Caco-2 (cell line): ENCODE data around the gene S100P. TPM values are rescaled to one million over a fixed set of nuclear protein-coding genes. Genes with fewer than 3 reads are reported as not detected.
A peak's percentile ranks its signal among the peaks of the same experiment; 100 is the strongest.

Experiments
- BruUV-seq: library from RNA; stranded (reverse); fragments of 400-500 nt; replicated peaks from 2 replicates; lab custom pipeline; 2021; lab: Mats Ljungman, UMichigan
- CTCF ChIA-PET: fragments of 300-600 bp; sonication (Branson Sonifier 250); formaldehyde crosslinking; loops from one replicate; lab custom pipeline; 2022; ENCODE audit warnings: antibody characterized with exemption; lab: Charles Lee
- POLR2A ChIA-PET: fragments of 300-600 bp; sonication (Branson Sonifier 250); formaldehyde crosslinking; loops from one replicate; lab custom pipeline; 2022; ENCODE audit warnings: antibody characterized with exemption; lab: Charles Lee
- DNase-seq, 2 experiments: peaks; one replicate each; pipeline versions ENCODE4 v3.0.0 to v3.0.0-alpha.2; 2020 to 2022
- H3K27me3 ChIP-seq: replicated peaks from 2 replicates; pipeline ENCODE4 v1.6.0; 2011; ENCODE audit warnings: low read length; ENCODE audit not compliant: control insufficient read depth, insufficient read depth
- H3K36me3 ChIP-seq: 2 replicates; pipeline ENCODE4 v1.5.1; 2011; ENCODE audit warnings: low read length; ENCODE audit not compliant: control insufficient read depth, insufficient read depth
- H3K4me1 ChIP-seq: fragments of 250-450 bp; sonication (Bioruptor Pico); 2 replicates; pipeline ENCODE4 v1.5.1; 2020; ENCODE audit warnings: mild to moderate bottlenecking
- H3K4me3 ChIP-seq: 2 replicates; pipeline ENCODE4 v1.5.1; 2011; ENCODE audit warnings: low read depth, mild to moderate bottlenecking, control low read depth, low read length
- H3K9me3 ChIP-seq: fragments of 250-450 bp; sonication (Bioruptor Pico); 2 replicates; pipeline ENCODE4 v1.5.1; 2020; ENCODE audit warnings: mild to moderate bottlenecking, moderate library complexity
- H3K27ac Mint-ChIP-seq: one replicate; pipeline ENCODE4 v1.8.0; 2022; ENCODE audit warnings: mixed read lengths; ENCODE audit not compliant: unreplicated experiment
- H3K27me3 Mint-ChIP-seq: one replicate; pipeline ENCODE4 v1.8.0; 2022; ENCODE audit warnings: mixed read lengths; ENCODE audit not compliant: insufficient read depth, unreplicated experiment
- H3K36me3 Mint-ChIP-seq: one replicate; pipeline ENCODE4 v1.8.0; 2022; ENCODE audit warnings: mild to moderate bottlenecking, mixed read lengths; ENCODE audit not compliant: insufficient read depth, unreplicated experiment
- H3K4me1 Mint-ChIP-seq: one replicate; pipeline ENCODE4 v1.8.0; 2022; ENCODE audit warnings: low read depth, mixed read lengths; ENCODE audit not compliant: unreplicated experiment
- H3K4me3 Mint-ChIP-seq: one replicate; pipeline ENCODE4 v1.8.0; 2022; ENCODE audit warnings: mild to moderate bottlenecking, moderate library complexity, mixed read lengths; ENCODE audit not compliant: unreplicated experiment
- H3K9me3 Mint-ChIP-seq: one replicate; pipeline ENCODE4 v1.8.0; 2022; ENCODE audit warnings: mixed read lengths; ENCODE audit not compliant: unreplicated experiment
- intact Hi-C: fragments of 100-400 bp; cut with micrococcal nuclease; formaldehyde crosslinking; loops from one replicate; pipeline ENCODE4 v1.10.0; 2022; ENCODE audit not compliant: unreplicated experiment
- total RNA-seq: library from RNA; stranded (reverse); gene quantifications from 2 replicates; pipeline ENCODE4 v1.2.3, GENCODE V29; 2022
- TF ChIP-seq, protein P1 (sequence below), 2 experiments: fragments of 200-600 bp in 1 of 2; IDR thresholded peaks; 1 replicate in 1 of 2; 2 replicates in 1 of 2; pipeline versions ENCODE4 v1.5.1 to v1.8.0; 2011 to 2022; ENCODE audit warnings: antibody characterized with exemption in 1 of 2, control low read depth in 1 of 2, inconsistent platforms in 1 of 2, low read depth in 1 of 2, low read length in 1 of 2, mild to moderate bottlenecking in 1 of 2, moderate library complexity in 1 of 2; ENCODE audit not compliant: insufficient read depth in 1 of 2, severe bottlenecking in 1 of 2, unreplicated experiment in 1 of 2

S100P gene
- total RNA-seq, 1 experiment from 2014 or later, result 96.9 TPM

DNA sequence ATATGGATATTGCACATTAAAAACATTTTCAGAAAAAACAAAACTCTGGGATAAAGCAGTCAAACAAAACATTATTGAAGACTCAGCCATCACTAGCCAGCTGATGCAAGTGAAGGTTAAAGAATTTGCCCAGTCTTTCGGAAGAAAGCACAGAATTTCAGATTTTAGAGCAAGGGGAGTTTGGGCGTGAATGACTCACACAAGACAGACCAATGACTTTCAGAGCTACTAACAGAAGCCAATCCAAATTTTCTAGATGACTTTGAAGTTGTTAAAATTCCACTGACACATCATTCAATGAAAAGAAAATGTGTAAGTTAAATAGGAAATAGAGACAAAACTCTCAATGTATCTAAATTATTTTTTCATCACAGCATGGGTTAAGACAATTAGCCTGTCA, 12.0 kb downstream of the S100P start:
- Mint-ChIP-seq H3K27me3 (no peaks in the 10 kb centered on the region), H3K36me3 (peaks cover 58% of the 10 kb centered on the region), H3K4me3 (no peak overlapping the region), H3K9me3 (peaks cover 11% of the 10 kb centered on the region), H3K4me1 (peaks cover 26% of the 10 kb centered on the region), H3K27ac (no peak overlapping the region)
- Histone ChIP-seq H3K4me3 (no peak overlapping the region), H3K9me3 (peaks cover 3% of the 10 kb centered on the region; the same call in 1 of the 2 replicates), H3K4me1 (peaks cover 9% of the 10 kb centered on the region), H3K27me3 (no peaks in the 10 kb centered on the region), H3K36me3 (peaks cover 3% of the 10 kb centered on the region; the same call in 1 of the 2 replicates)
- intact Hi-C loops, result loop anchor here (10.0 kb wide), 1 partner anchor 279 kb away; no protein-coding TSS in a partner anchor
- TF ChIP-seq, protein P1, sequence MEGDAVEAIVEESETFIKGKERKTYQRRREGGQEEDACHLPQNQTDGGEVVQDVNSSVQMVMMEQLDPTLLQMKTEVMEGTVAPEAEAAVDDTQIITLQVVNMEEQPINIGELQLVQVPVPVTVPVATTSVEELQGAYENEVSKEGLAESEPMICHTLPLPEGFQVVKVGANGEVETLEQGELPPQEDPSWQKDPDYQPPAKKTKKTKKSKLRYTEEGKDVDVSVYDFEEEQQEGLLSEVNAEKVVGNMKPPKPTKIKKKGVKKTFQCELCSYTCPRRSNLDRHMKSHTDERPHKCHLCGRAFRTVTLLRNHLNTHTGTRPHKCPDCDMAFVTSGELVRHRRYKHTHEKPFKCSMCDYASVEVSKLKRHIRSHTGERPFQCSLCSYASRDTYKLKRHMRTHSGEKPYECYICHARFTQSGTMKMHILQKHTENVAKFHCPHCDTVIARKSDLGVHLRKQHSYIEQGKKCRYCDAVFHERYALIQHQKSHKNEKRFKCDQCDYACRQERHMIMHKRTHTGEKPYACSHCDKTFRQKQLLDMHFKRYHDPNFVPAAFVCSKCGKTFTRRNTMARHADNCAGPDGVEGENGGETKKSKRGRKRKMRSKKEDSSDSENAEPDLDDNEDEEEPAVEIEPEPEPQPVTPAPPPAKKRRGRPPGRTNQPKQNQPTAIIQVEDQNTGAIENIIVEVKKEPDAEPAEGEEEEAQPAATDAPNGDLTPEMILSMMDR (IDR thresholded peaks at IDR 0.05; ENCODE audit: insufficient read depth in 1 of 2, low read depth in 1 of 2, low read length in 1 of 2, severe bottlenecking in 1 of 2, unreplicated experiment in 1 of 2), result no peak
- no peak for DNase-seq
- BruUV-seq, result no TSS peak
- CTCF ChIA-PET, result interaction anchor here (1.1 kb wide), 1 partner anchor 168 kb away, joined by 3 read pairs; no protein-coding TSS in a partner anchor
- POLR2A ChIA-PET, result no interaction called here

DNA sequence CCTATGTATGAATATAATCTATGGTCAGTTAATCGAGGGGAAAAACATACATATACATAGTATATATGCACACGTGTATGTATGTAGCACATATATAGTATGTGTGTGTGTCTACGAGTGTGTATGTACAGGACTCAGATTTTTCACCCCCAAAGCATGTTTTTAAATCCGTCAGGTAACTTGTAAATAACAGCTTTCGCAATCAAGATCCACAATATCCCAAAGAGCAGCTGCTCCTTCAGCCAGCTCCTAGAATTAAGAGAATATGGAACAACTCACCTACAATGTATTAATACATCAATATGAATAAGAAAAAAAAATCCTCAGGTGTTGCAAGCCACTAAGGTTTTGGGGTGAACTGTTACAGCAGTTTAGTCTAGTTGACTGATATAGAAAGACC, 12.5 kb downstream of the S100P start:
- H3K4me3 ChIP-seq, result no peak overlapping the region
- peaks cover 9% of the 10 kb centered on the region for H3K4me1 ChIP-seq
- no peak overlapping the region for H3K27ac Mint-ChIP-seq
- no peak for DNase-seq
- H3K9me3 Mint-ChIP-seq, result peaks cover 11% of the 10 kb centered on the region
- peaks cover 3% of the 10 kb centered on the region; the same call in 1 of the 2 replicates for H3K36me3 ChIP-seq
- no peaks in the 10 kb centered on the region for H3K27me3 Mint-ChIP-seq
- ChIA-PET CTCF (interaction anchor here (1.1 kb wide), 1 partner anchor 168 kb away, joined by 3 read pairs; no protein-coding TSS in a partner anchor), POLR2A (no interaction called here)
- no peaks in the 10 kb centered on the region for H3K27me3 ChIP-seq
- peaks cover 31% of the 10 kb centered on the region for H3K4me1 Mint-ChIP-seq
- no TSS peak for BruUV-seq
- H3K36me3 Mint-ChIP-seq, result peaks cover 58% of the 10 kb centered on the region
- no peak overlapping the region for H3K4me3 Mint-ChIP-seq
- TF ChIP-seq, protein P1 (IDR thresholded peaks at IDR 0.05; ENCODE audit: insufficient read depth in 1 of 2, low read depth in 1 of 2, low read length in 1 of 2, severe bottlenecking in 1 of 2, unreplicated experiment in 1 of 2), result no peak
- peaks cover 3% of the 10 kb centered on the region; the same call in 1 of the 2 replicates for H3K9me3 ChIP-seq
- intact Hi-C loops, result loop anchor here (10.0 kb wide), 1 partner anchor 279 kb away; no protein-coding TSS in a partner anchor

DNA sequence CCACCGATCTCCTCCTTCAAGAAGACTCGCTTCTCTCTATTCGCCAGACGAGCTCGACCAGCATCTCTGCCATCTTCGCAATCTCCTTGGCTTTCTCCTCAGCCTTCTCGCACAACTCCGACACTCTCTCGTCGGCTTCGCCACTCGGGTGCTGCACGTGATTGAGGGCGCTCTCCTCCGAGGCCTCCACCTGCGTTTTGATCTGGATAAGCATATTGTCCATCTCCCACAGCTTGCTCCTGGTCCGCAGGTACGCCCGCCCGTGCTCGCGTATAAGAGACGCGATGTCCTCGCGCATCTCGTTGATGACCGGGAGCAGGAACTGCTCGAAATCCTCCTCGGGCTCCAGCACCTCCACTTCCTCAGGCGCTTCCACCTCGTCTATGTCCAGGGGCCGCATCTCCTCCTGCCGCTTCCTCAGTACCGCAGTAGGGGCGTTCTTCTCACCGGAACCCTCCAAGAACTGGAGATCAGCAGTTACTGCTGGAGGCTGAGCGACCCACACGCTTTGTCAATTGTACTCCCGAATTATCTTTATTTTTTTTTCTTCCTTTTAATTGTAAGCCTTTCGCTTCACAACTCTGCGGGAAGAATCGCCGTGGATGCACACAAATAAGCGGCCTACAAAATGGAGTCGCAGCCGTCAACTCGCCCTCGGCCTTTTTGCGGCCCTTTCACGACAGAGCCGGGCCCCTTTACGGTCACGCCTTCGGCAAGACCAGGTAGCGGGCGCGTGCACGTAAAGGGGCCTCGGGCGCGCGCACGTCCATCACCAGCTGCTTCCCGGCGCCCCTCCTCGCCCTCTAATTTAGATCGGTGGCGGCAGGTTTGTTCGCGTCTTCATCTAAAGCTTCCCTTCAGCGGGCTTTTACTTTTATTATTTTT, 15.8 kb downstream of the S100P start, which contains the start of gene MRFAP1L1:
Gene MRFAP1L1, minus strand, starts transcription at position 636 of the 885 bp plus-strand sequence. Its CDS starts 236 bp downstream, at position 400.
- POLR2A ChIA-PET, result interaction anchor here (0.6 to 1.5 kb wide), 4 partner anchors 35 to 200 kb away, joined by 3 to 4 read pairs (median 3); a partner anchor contains a TSS
- H3K36me3 Mint-ChIP-seq, result peaks cover 43% of the 10 kb centered on the region
- H3K27me3 Mint-ChIP-seq, result no peaks in the 10 kb centered on the region
- peak; percentile 97 for DNase-seq
- Histone ChIP-seq H3K4me1 (peaks cover 9% of the 10 kb centered on the region), H3K36me3 (no peaks in the 10 kb centered on the region; the same call in 1 of the 2 replicates), H3K4me3 (peak within 1 kb of the TSS; percentile 58), H3K9me3 (no peaks in the 10 kb centered on the region), H3K27me3 (no peaks in the 10 kb centered on the region)
- peaks cover 31% of the 10 kb centered on the region for H3K4me1 Mint-ChIP-seq
- intact Hi-C loops, result loop anchor here (2.0 to 10.0 kb wide), 2 partner anchors 15 to 275 kb away; no protein-coding TSS in a partner anchor
- TF ChIP-seq, protein P1 (IDR thresholded peaks at IDR 0.05; ENCODE audit: insufficient read depth in 1 of 2, low read depth in 1 of 2, low read length in 1 of 2, severe bottlenecking in 1 of 2, unreplicated experiment in 1 of 2), result peak in 1 of 2 experiments; percentile 8
- H3K27ac Mint-ChIP-seq, result peak within 1 kb of the TSS; percentile 97
- no peaks in the 10 kb centered on the region for H3K9me3 Mint-ChIP-seq
- H3K4me3 Mint-ChIP-seq, result peak within 1 kb of the TSS; percentile 93
- CTCF ChIA-PET, result interaction anchor here (0.6 to 3.4 kb wide), 4 partner anchors 11 to 362 kb away, joined by 3 to 13 read pairs (median 8); no protein-coding TSS in a partner anchor
- TSS peak; percentile 81 for BruUV-seq
